GM21515 (cell line): ENCODE results near the gene CPXM1.
"Not testable (repeated sequence)": the region's sequence is repeated elsewhere in the genome, so short reads cannot be mapped to it uniquely, and the experiment has no call there.

Source experiments
- ATAC-seq: cut with Tn5 transposase; IDR thresholded peaks from one replicate; pipeline ENCODE4 v1.9.1; 2021; ENCODE audit not compliant: unreplicated experiment

The CPXM1 gene

DNA sequence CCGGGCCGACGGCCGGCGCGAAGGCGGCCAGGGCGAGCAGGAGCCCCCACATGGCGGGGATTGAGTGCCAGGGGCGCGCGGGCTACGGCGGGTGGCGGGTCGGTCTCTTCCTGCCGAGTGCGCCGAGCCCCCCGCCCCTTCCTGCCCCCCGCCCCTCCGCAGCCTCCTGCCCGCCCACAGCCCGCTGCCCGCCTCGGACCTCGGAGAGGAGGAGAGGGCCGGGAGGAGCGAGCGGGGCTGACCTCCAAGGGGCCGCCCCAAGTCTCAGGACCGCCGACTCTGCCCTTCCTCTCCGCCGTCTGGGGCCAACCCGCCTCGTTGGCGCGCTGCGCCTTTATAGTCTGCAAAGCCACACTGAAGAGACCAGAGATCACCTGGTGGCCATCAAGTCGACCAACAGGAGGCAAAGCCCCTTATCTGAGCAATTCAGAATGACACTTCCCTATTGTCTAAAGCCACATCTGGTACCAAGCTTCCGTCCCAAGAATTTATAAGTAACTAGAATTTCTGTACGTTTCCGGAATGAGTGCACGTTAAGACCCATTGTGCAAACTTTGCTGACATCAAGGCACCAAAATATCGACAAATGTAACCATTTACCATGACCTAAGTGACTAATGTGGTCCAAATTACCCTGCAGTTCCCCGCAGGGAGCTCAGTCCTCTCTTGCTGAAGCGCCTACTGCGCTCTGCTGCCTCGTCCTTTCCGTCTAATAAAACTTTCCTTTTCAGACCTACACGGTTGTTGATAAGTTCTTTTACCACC is at the start of gene CPXM1:
Gene CPXM1 (minus strand): TSS at position 107 of the 765 bp plus-strand sequence. CDS start 55 bp downstream, at position 52.
- ATAC-seq = no peak

DNA sequence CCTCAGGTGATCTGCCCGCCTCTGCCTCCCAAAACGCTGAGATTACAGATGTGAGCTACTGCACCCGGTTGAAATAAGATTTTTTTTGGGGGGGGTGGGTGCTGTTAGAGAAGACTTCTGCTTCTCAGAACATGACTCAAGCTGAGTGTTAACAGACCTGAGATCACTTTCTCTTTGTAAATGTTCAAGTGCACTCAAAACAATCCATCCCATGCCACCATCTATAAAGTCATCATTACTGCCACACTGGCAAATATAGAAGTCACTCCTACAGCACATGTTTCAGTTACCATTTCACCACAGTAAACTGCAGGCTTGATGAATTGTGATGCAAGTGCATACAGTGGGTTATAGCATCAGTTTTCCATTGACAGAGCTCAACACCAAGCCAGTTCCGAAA is 49.1 kb upstream of the CPXM1 start:
- ATAC-seq = no peak

DNA sequence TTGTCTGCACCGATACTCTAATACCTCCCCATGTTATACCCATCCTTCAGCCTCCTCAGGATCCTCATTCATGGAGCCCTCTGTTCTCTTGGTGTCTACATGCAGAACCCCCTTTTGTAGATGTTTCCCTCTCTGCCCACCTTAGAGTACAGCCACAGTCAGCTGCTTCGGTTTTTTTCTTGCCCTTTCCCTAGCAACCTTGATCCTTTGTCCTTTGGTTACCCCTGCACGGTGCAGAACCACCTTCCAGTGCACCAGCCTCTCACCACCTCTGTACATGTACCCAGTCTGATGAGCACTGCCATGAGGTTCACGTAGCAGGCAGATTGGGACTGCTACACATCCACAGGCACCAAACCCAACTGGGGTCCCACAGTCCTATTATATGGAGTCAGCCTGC is 47.4 kb upstream of the CPXM1 start:
- no peak for ATAC-seq

DNA sequence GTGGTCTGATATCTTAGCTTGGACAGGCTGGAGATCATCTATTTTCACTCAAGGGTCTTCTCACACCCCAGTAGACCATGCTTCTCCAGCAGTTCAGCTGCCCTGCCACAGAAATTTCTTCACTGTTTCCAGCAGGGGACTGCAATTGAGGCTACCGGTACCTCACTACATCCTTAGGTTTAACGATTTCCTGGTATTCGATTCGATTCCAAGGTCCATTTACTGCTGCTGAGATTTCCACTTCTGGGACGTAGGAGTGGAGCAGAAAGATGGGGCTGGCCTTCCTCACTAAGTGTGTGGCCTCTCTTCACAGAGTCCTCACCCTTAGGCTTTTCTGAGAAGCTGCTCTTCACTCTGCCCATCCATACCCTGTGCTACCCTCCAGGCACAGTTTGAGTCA is 46.3 kb upstream of the CPXM1 start:
- ATAC-seq = no peak

DNA sequence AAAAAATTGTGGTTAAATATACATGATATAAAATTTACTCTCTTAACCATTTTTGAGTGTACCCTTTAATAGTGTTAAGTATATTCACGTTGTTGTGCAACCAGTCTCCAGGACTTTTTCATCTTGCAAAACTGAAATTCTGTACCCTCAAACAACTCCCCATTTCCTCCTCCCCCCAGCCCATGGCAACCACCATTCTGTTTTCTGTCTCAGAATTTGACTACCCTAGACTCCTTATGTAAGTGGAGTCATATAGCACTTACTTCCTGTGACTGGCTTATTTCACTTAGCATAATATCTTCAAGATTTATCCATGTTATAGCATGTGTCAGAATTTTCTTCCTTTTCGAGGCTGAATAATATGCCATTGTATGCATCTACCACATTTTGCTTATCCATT is 45.2 kb upstream of the CPXM1 start:
- ATAC-seq = no peak

DNA sequence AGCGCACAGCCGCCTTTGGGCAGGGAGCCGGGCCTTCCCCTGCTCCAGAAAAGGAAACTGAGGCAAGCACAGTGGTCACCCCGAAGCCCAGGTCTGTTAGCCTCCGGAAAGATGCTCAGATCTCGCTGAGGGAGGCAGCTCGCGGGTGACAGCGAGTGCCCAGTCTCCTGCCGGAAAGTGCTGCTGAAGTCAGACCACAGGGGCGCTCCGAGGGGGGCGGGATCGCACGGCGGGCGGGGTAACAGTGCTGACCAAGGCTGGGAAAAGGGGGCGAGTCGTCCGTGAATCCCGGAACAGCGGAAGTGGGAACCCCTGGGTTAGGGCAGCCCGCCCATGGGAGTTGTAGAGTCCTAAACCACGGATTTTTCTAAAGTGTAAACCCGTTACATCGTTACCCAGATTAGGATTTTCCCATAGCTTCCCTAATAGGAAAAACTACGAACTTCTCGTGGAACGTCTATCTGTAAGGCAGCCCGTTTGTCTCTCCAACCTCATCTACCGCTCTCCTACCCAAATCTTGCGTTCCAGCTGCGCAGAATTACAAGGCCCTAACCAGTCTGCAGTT is 40.6 kb upstream of the CPXM1 start:
- peak; percentile 35 for ATAC-seq

DNA sequence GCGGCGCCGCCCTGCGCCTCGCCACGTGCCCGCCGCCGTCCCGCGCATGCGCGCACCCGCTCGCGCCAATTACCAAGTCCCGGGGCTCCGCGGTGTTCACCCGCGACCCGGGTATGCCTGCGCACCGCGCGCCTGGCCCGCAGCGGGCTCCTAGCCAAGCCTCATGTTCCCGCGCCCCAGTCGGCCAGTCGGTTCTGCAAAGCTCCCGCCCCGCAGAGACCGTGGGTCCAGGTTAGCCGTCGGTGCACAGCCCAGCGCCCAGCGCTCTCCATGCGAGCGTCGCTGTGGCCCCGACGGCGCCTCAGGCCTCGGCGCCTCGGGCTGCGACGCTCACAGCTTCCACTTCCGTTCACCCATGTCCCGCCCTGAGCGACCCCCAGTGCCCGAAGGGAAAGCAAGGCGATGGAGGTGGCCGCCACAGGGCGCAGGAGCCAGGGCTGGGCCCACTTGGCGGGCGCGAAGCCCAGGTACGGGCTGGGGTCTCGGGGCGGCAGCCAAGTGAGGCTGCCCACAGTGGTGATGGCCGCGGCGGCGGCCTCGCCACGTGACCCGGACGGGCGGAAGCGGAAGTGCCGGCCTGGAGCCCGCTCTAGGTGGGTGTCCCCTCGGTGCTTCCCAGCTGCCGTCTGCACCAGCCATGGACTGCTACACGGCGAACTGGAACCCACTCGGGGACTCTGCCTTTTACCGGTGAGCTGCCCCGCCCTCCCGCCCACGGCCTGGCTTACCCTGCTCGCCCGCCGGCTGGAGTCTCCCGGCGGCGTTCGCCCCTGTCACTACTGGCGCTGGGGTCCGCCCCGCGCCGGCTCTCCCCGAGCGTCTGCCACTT is 39.9 kb upstream of the CPXM1 start, which contains the start of the genes PCED1A and VPS16:
Gene PCED1A (minus strand): TSS at position 518 of the 829 bp plus-strand sequence. CDS start 743 bp downstream, outside the sequence.
Gene VPS16 (plus strand): TSS at position 608 of the 829 bp plus-strand sequence. CDS start 30 bp downstream, at position 638.
- ATAC-seq = peak; percentile 89

DNA sequence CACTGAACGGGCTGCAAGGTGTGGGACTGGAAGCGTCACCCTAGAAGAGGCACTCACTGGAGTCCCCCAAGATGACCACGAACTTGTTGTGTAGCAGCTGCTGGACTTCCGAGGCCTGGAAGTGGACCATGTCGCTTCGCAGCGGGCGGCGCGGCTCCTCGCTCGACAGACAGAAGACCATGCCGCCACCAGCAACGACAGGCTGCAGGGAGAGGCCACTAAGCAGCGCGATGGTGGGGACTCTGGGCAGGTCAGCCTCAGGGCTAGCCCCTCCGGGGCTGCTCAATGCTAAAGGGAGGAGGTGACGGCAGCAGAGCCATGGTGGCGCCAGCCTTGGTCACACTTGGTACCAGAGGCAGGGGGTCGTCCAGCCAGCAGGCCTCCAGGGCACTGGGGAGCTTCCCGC is 39.3 kb upstream of the CPXM1 start:
- ATAC-seq = no peak

DNA sequence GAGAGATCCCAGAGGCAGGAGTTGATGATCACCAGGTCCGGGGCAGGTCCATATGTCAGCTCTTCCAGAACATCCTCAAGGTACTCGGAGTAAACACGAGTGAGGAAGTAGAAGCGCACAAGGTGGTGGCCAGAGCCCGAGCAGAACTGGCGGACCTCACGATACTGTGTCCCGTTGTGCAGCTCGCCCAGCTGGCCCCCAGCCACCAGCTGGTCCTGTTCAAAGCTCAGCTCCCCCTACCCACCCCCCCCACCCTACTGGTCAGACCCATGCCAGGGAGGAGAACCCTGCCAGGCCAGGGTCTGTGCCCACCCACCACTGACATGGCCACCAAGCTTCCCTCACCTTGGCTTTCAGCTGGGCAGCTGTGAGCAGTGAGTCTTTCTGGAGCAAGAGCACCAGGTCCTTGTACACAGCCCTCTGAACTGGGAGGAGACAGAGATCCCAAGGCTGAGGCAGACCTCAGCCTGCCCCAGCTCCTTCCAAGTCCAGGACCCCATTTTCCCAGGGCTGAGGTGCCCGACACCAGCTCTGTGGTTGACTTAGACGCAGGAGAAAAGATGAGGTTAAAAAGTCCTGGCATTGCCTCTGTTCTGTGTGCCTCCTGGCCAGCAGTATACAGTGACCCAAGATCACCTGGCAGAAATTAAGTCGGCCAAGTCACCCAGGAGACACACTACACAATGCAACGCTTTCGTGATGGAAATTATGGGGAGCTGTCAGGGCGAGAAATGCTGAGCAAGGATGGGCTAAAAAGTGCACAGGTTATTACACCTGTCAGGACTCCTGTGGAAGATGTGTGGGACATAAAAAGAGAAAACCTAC is 38.6 kb upstream of the CPXM1 start:
- ATAC-seq = no peak

DNA sequence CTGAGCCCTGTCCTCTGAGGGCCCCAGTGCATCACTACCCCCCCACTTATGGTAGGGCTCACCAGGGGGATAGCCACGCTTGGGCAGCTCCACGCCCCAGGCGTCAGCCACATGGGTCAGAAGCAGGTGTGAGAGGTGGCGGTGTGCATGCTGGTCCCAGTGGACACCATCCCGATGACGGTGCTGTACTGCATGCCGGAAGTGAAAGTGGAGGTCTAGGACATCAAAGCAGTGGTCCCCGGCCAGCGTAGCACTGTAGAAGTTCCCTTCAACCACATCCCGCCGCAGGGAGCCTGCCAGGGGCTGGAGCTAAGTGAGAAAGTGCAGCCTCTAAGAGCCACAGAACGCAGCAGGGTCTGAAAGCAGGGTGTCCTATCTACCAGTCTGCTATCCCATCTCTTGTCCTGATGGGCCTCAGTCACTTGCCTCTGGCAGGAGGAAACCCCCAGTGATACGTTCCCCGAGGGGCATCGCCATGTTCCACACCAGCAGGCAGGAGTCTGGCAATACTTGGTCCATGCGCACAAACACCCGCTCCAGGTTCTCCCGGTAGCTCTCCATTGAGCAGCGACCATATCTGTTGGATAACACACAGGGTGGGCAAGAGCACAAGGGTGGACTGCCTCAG is 37.9 kb upstream of the CPXM1 start:
- ATAC-seq = no peak

DNA sequence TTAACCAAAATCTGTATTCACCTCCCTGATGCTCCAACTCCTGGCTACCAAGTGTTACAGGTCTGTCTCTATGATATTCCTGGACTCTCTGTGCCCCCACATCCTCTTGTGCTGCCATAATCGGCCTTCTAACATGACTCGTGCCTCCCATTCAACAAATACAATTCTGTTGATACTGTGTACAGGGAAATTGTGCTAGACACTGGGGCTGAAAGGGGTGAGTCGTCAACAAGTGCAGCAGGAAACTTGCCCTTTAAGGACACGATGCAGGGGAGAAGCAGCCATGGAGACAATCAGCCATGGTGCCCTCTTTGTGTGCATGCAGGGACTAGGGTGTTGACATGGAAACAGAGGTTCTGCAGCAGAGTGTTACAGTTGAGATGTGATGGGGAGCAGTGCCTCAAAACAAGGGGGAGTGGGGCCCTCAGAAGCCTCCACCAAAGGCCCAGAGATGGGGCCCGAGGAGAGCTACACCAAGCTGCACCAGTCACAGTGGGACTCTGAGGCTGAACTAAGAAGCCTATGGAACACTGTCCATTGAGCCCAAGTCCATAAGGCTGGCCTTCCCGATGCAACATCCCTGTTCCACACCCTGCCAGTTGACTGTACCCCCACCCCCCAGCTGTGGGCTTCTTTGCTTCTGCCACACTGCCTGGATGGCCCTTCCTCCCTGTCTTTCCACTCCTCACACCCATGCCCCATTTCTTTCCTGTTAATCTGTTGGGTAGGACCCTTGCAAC is 37.0 kb upstream of the CPXM1 start:
- ATAC-seq = no peak

DNA sequence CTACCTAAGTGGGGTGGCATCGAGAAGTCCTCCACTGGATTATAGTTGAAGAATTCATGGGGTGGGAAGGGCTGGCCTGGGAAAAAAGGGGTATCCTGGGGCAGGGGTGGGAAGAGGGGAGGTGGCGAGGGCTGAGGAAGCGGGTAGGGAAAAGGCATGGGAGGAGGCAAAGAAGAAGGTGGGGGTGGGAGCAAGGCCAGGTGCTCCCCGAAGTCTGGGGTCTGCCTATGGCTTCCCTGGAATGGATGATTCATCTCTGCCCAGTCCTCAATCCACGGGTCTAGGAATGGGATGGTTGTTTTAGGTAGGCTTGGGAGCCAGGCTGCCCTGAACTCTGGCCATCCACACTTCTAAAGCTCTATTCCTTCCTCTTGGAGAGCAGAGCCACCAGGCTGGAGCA is 35.6 kb upstream of the CPXM1 start:
- no peak for ATAC-seq

DNA sequence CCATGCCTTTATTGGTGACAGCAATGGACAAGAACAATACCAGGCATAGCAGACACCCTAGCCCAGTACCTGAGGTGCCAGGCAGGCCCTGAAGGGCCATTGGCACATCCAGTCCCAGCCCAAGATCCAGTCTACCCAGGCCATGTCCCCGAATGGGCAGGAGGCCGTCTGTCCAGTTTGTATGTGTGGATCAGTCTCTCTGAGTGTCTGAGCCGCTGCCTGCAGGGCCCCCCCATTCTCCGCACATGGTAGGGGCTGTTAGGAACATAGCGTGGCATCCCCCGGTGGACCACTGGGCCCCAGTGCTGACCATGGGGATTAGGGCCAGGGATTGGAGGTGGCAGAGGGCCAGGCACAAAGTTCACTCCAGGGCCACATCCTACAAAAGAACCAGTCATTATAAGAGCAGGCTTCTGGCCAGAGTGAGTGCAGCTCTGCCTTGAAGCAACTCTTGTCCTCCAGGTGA is 34.9 kb upstream of the CPXM1 start:
- ATAC-seq = no peak

DNA sequence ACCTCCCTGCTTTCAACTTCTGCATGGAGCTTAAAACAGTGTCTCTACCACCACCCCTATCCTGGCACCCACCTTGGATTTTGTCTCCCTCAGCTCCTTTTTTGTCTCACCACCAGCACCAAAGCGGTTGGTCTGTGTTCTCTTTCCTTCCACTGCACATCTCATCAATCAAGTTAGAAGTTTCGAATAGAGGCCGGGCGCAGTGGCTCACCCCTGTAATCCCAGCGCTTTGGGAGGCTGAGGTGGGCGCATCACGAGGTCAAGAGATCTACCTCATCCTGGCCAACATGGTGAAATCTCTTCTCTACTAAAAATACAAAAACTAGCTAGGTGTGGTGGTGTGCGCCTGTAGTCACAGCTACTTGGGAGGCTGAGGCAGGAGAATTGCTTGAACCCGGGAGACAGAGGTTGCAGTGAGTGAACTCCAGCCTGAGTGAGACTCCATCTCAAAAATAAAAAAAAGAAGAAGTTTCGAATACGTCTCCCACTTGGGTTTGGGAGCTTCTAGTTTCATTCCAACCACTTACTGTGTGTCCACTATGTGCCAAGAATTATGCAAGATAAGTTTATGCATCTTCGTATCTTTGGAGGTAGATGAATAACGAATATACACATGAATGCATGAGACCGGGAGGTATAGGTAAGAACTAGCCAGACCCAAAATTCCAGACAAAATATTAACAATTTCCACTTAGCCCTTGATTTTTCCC is 34.1 kb upstream of the CPXM1 start:
- ATAC-seq = no peak

DNA sequence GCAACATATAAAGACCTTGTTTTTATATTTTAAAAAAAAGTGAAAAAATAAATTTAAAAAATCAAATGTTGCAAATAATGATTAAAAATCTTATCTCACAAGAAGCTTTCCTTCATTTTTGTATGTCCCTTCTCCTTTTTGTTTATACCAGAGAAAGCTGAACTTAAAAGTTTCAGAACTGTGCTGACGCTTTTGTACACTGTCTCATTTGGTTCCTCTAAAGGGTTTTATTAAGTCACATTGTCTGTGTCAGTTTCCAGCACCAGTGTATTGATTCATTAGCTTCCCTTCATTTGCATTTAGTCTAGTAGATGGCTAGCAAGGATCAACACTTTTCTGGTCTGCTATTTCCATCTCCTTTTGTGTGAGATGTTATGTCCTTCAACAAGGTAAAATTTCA is 33.3 kb upstream of the CPXM1 start:
- ATAC-seq = no peak

DNA sequence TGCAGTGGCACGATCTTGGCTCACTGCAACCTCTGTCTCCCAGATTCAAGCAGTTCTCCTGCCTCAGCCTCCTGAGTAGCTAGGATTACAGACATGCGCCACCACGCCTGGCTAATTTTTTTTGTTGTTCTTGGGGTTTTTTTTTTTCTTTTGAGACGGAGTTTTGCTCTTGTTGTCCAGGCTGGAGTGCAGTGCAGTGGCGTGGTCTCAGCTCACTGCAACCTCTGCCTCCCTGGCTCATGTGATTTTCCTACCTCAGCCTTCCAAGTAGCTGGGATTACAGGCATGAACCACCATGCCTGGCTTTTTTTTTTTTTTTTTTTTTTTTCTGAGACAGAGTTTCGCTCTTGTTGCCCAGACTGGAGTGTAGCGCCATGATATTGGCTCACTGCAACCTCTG is 30.8 kb upstream of the CPXM1 start:
- ATAC-seq = not testable (repeated sequence)

DNA sequence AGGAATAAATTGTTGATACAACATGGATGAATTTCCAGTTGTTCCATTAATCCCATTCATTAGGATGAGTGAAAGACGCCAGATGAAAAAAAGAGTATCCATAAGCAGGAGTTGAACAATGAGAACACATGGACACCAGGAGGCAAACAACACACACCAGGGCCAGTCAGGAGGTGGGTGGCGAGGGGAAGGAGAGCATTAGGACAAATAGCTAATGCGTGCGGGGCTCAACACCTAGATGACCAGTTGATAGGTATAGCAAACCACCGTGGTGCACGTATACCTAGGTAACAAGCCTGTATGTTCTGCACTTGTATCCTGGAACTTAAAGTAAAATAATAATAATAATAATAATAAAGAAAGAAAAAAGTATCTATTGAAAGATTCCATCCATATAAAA is 28.9 kb upstream of the CPXM1 start:
- ATAC-seq = no peak

DNA sequence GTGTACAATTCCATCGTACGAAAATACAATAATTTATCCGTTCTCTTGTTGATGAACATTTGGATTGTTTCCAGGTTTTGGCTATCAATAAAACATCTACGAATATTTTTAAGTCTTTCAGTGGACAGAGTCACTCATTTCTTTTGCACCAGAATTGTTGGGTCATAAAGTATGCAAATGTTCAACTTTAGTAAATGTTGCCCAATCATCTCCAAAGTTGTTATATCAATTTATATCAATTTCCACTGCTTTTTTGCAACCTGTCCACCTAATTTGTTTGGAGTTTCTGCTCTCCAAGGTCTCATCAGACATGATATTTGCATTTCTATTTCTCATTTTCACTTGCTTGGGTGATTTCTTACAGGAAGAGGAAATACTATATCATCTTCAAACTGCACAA is 26.2 kb upstream of the CPXM1 start:
- no peak for ATAC-seq

DNA sequence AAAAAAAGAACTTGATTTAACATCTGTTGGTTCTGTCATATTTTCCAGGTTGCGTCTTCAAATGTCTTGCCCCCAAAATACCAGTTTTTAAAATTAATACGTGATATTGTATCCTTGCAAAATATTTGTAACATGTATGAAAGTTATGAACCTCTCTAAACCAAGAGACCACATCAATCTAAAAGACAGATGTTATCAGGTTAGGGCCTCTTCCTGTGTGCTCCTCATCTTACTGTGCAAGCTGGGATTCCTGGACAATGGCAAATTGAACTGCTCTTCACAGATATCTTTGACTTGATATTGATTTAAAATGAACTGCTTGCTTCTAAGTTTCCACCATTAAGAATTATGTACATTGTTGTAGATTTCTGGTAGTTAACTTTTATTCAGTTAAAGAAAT is 25.3 kb upstream of the CPXM1 start:
- no peak for ATAC-seq
